OCI-LY7 (cell line): ENCODE measurements around the gene ST7L.

Experiments
- EZH2phosphoT487 ChIP-seq: fragments of 200-600 bp; sonication (generic); IDR thresholded peaks from 2 replicates; pipeline ENCODE4 v1.6.1; 2018; ENCODE audit warnings: low read depth, borderline replicate concordance, mild to moderate bottlenecking, mixed run types, antibody characterized with exemption, low read length, moderate library complexity, mixed read lengths
- TF ChIP-seq, protein P1 (sequence below): fragments of 200-600 bp; sonication (generic); conservative IDR thresholded peaks from 2 replicates; pipeline ENCODE4 v1.5.1; 2014; ENCODE audit warnings: mild to moderate bottlenecking, antibody characterized with exemption, low read length, moderate library complexity, mixed read lengths

DNA sequence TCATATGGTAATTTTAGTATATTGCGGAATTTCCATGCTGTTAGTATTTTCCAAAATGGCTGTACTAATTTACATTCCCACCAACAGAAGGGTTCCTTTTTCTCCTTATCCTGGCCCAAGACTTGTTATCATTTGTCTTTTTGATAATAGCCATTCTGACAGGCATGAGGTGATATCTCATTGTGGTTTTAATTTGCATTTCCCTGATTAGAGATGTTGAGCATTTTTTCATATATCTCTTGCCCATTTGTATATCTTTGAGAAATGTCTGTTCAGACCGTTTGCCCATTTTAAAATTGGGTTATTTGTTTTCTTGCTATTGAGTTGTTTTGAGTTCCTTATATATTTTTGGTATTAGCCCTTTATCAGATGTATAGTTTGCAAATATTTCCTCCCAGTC lies 14.7 kb upstream of the ST7L start:
- no peak for TF ChIP-seq EZH2phosphoT487
- TF ChIP-seq, protein P1, sequence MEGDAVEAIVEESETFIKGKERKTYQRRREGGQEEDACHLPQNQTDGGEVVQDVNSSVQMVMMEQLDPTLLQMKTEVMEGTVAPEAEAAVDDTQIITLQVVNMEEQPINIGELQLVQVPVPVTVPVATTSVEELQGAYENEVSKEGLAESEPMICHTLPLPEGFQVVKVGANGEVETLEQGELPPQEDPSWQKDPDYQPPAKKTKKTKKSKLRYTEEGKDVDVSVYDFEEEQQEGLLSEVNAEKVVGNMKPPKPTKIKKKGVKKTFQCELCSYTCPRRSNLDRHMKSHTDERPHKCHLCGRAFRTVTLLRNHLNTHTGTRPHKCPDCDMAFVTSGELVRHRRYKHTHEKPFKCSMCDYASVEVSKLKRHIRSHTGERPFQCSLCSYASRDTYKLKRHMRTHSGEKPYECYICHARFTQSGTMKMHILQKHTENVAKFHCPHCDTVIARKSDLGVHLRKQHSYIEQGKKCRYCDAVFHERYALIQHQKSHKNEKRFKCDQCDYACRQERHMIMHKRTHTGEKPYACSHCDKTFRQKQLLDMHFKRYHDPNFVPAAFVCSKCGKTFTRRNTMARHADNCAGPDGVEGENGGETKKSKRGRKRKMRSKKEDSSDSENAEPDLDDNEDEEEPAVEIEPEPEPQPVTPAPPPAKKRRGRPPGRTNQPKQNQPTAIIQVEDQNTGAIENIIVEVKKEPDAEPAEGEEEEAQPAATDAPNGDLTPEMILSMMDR: no peak
